Measurements from ENCODE around the gene GTF2H4. TPM values are rescaled to one million over a fixed set of nuclear protein-coding genes. Genes with fewer than 3 reads are reported as not detected.
"Not testable (repeated sequence)": the region's sequence is repeated elsewhere in the genome, so short reads cannot be mapped to it uniquely, and the experiment has no call there.

Gene GTF2H4
- total RNA-seq, 4 donors from 2014 or later = 27.4 to 96.6 (median 65.2) TPM; not detected in 1

GRCh38 chr6:30870546-30870945 is 37.5 kb upstream of the GTF2H4 start:
- TF ChIP-seq CTCF (IDR thresholded peaks at IDR 0.05) (no peak), POLR2A (IDR thresholded peaks at IDR 0.05) (no peak)
- DNase-seq = no peak
- Histone ChIP-seq H3K9me3 (peaks cover 0 to 5% of the 10 kb centered on the region in 2 donors), H3K4me3 (no peak overlapping the region), H3K27ac (no peak overlapping the region), H3K36me3 (no peaks in the 10 kb centered on the region), H3K4me1 (no peaks in the 10 kb centered on the region), H3K27me3 (no peaks in the 10 kb centered on the region)
- intact Hi-C loops (cut with DNase I; ENCODE audit: low total_unique reads) = no loop called here

GRCh38 chr6:30871592-30872183 is 36.3 kb upstream of the GTF2H4 start:
- intact Hi-C loops (cut with DNase I; ENCODE audit: low total_unique reads) = no loop called here
- Histone ChIP-seq H3K27me3 (no peaks in the 10 kb centered on the region), H3K27ac (no peak overlapping the region), H3K36me3 (no peaks in the 10 kb centered on the region), H3K4me1 (no peaks in the 10 kb centered on the region), H3K9me3 (peaks cover 0 to 5% of the 10 kb centered on the region in 2 donors), H3K4me3 (no peak overlapping the region)
- DNase-seq = no peak
- TF ChIP-seq CTCF (IDR thresholded peaks at IDR 0.05) (no peak), POLR2A (IDR thresholded peaks at IDR 0.05) (no peak)

- no peaks in the 10 kb centered on the region for H3K27me3 ChIP-seq
- no peak overlapping the region for H3K27ac ChIP-seq
- H3K36me3 ChIP-seq = no peaks in the 10 kb centered on the region
- H3K4me3 ChIP-seq = no peak overlapping the region
- TF ChIP-seq CTCF (IDR thresholded peaks at IDR 0.05) = no peak
- no peak for TF ChIP-seq POLR2A (IDR thresholded peaks at IDR 0.05)
- intact Hi-C loops (cut with DNase I; ENCODE audit: low total_unique reads) = no loop called here
- no peaks in the 10 kb centered on the region for H3K4me1 ChIP-seq
- peaks cover 0 to 5% of the 10 kb centered on the region in 2 donors for H3K9me3 ChIP-seq
- no peak for DNase-seq
Measured at GRCh38 chr6:30873137-30873640, 34.8 kb upstream of the GTF2H4 start.

GRCh38 chr6:30873795-30874194 is 34.2 kb upstream of the GTF2H4 start:
- H3K4me3 ChIP-seq; H3K9me3 ChIP-seq; intact Hi-C loops (cut with DNase I; ENCODE audit: low total_unique reads); H3K27ac ChIP-seq; H3K27me3 ChIP-seq; DNase-seq; H3K36me3 ChIP-seq; H3K4me1 ChIP-seq: not testable (repeated sequence)

GRCh38 chr6:30875244-30876038 is 32.6 kb upstream of the GTF2H4 start:
- intact Hi-C loops (cut with DNase I; ENCODE audit: low total_unique reads) = loop anchor here (5.0 kb wide), 2 partner anchors 48 to 133 kb away; partner anchors contain the start of genes FLOT1 and IER3
- no peak for TF ChIP-seq CTCF (IDR thresholded peaks at IDR 0.05)
- TF ChIP-seq POLR2A (IDR thresholded peaks at IDR 0.05) = no peak
- H3K4me3 ChIP-seq = no peak overlapping the region
- DNase-seq = no peak
- no peaks in the 10 kb centered on the region for H3K27me3 ChIP-seq
- no peaks in the 10 kb centered on the region for H3K36me3 ChIP-seq
- peak overlapping the region; percentile 52 to 89 for H3K27ac ChIP-seq
- H3K9me3 ChIP-seq = peaks cover 0 to 5% of the 10 kb centered on the region in 2 donors
- H3K4me1 ChIP-seq = no peaks in the 10 kb centered on the region

Measured in uterus (tissue), 4 donors.